Esophagus squamous epithelium (tissue), 5 donors: ENCODE measurements around the gene PHF12. TPM values are rescaled to one million over a fixed set of nuclear protein-coding genes. Genes with fewer than 3 reads are reported as not detected.

Experiments used
- DNase-seq: peaks from one replicate; lab custom pipeline; 2025; lab: John Stamatoyannopoulos, UW
- H3K27ac ChIP-seq, 4 donors: fragments of 200-600 bp; sonication (generic); one replicate each; pipeline ENCODE4 v1.5.1; 2016 to 2019; ENCODE audit warnings: mild to moderate bottlenecking in 1 of 4
- H3K27me3 ChIP-seq, 4 donors: fragments of 200-600 bp; sonication (generic); 1 replicate in 3 of 4; 2 replicates in 1 of 4; pipeline versions ENCODE4 v1.5.1 to v1.6.0; 2017 to 2021; ENCODE audit warnings: antibody characterized with exemption in 1 of 4
- H3K36me3 ChIP-seq, 3 donors: fragments of 200-600 bp; sonication (generic); one replicate each; pipeline ENCODE4 v1.5.1; 2016 to 2019
- H3K4me1 ChIP-seq, 3 donors: fragments of 200-600 bp; sonication (generic); one replicate each; pipeline ENCODE4 v1.5.1; 2017 to 2019
- H3K4me3 ChIP-seq, 4 donors: fragments of 200-600 bp; sonication (generic); 1 replicate in 3 of 4; 2 replicates in 1 of 4; pipeline ENCODE4 v1.5.1; 2016 to 2019; ENCODE audit warnings: mild to moderate bottlenecking in 2 of 4, moderate library complexity in 1 of 4
- H3K9me3 ChIP-seq, 3 donors: fragments of 200-600 bp; sonication (generic); one replicate each; pipeline ENCODE4 v1.5.1; 2016 to 2019
- CTCF ChIP-seq, 6 experiments: fragments of 450-650 bp in 4 of 6; fragments of 200-600 bp in 2 of 6; sonication (generic) in 2 of 6; IDR thresholded peaks; one replicate each; pipeline ENCODE4 v1.5.1; 2016 to 2019; ENCODE audit warnings: antibody characterized with exemption in 6 of 6, mild to moderate bottlenecking in 4 of 6, moderate library complexity in 4 of 6
- POLR2A ChIP-seq, 4 donors: fragments of 450-650 bp; IDR thresholded peaks; one replicate each; pipeline ENCODE4 v1.6.1; 2017; ENCODE audit warnings: antibody characterized with exemption in 4 of 4, mild to moderate bottlenecking in 4 of 4, moderate library complexity in 3 of 4
- WGBS, 2 donors: methylation state at CpG; one replicate each; pipeline ENCODE4 v1.1.5; 2018; 5-methylcytosine and 5-hydroxymethylcytosine counted together
- intact Hi-C: fragments of 100-400 bp; cut with DNase I; formaldehyde crosslinking; loops from one replicate; pipeline ENCODE4 v1.15.0; 2022
- total RNA-seq, 4 donors: library from RNA; depleted of rRNA; stranded (reverse); fragments of >200 nt; gene quantifications; one replicate each; pipeline ENCODE4 v1.1.0, GENCODE V29; 2016
- donor health status: DM: yes; HTN: yes; CAD: no.

The PHF12 gene
- total RNA-seq, 4 donors from 2014 or later = 13.0 to 35.6 (median 18.8) TPM

- intact Hi-C loops = loop anchor here (10.0 kb wide), 1 partner anchor 153 kb away; no protein-coding TSS in a partner anchor
- no peaks in the 10 kb centered on the region for H3K9me3 ChIP-seq
- H3K27ac ChIP-seq = peak overlapping the region in 1 of 4 donors; percentile 44
- 65 to 74% methylated on average over 4 to 5 of the region's 5 CpGs for WGBS, 2 donors
- H3K36me3 ChIP-seq = peaks cover 29 to 98% (median 69%) of the 10 kb centered on the region in 3 donors
- DNase-seq = no peak
- no peaks in the 10 kb centered on the region for H3K27me3 ChIP-seq
- H3K4me1 ChIP-seq = peaks cover 0 to 14% (median 0%) of the 10 kb centered on the region in 3 donors
- TF ChIP-seq POLR2A (IDR thresholded peaks at IDR 0.05) (no peak), CTCF (IDR thresholded peaks at IDR 0.05) (no peak)
- H3K4me3 ChIP-seq = no peak overlapping the region
These were observed 33.9 kb downstream of the PHF12 start for GRCh38 chr17:28917465-28917864.

- WGBS, 2 donors = 68 to 81% methylated on average over 6 to 12 of the region's 12 CpGs
- peaks cover 33 to 98% (median 72%) of the 10 kb centered on the region in 3 donors for H3K36me3 ChIP-seq
- peak overlapping the region in 1 of 4 donors; percentile 44 for H3K27ac ChIP-seq
These were observed 34.3 kb downstream of the PHF12 start for GRCh38 chr17:28917029-28917428.

DNA sequence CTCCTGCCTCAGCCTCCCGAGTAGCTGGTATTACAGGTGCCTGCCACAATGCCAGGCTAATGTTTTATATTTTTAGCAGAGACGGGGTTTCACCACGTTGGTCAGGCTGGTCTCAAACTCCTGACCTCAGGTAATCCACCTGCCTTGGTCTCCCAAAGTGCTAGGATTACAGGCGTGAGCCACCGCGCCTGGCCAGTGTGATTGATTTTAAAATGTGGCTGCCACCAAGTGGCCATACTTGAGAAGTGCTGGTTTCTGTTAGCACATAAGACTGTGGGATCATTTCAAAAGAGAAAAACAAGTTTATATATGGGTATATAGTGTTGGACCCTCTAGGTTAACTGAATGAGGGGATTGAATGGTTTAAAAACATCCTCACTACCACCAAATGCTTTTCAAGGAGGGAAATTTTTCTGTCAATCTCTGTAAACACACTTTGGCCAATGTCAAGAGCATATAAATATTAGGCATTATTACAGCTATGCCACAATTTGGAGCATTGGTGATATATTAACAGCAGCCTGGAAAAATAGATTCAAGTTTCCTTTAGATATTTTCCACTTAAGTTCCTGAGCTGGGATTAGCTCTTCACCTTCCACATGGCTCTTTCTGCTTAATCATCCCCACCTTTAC lies 34.9 kb downstream of the PHF12 start:
- Histone ChIP-seq H3K4me3 (no peak overlapping the region), H3K36me3 (peaks cover 39 to 98% (median 77%) of the 10 kb centered on the region in 3 donors), H3K27me3 (no peaks in the 10 kb centered on the region), H3K9me3 (no peaks in the 10 kb centered on the region), H3K27ac (no peak overlapping the region), H3K4me1 (peaks cover 0 to 14% (median 0%) of the 10 kb centered on the region in 3 donors)
- intact Hi-C loops = loop anchor here (10.0 kb wide), 1 partner anchor 152 kb away; no protein-coding TSS in a partner anchor
- 48 to 55% methylated on average over 6 of the region's 6 CpGs for WGBS, 2 donors
- TF ChIP-seq POLR2A (IDR thresholded peaks at IDR 0.05) (no peak), CTCF (IDR thresholded peaks at IDR 0.05) (peak; percentile 46 to 80 (median 68))
- DNase-seq = no peak

More at GRCh38 chr17:28917029-28917428, 34.3 kb downstream of the PHF12 start:
- Histone ChIP-seq H3K4me1 (peaks cover 0 to 14% (median 0%) of the 10 kb centered on the region in 3 donors), H3K9me3 (no peaks in the 10 kb centered on the region), H3K4me3 (no peak overlapping the region), H3K27me3 (no peaks in the 10 kb centered on the region)
- no peak for DNase-seq
- intact Hi-C loops = loop anchor here (10.0 kb wide), 1 partner anchor 152 kb away; no protein-coding TSS in a partner anchor
- TF ChIP-seq POLR2A (IDR thresholded peaks at IDR 0.05) = no peak
- no peak for TF ChIP-seq CTCF (IDR thresholded peaks at IDR 0.05)

DNA sequence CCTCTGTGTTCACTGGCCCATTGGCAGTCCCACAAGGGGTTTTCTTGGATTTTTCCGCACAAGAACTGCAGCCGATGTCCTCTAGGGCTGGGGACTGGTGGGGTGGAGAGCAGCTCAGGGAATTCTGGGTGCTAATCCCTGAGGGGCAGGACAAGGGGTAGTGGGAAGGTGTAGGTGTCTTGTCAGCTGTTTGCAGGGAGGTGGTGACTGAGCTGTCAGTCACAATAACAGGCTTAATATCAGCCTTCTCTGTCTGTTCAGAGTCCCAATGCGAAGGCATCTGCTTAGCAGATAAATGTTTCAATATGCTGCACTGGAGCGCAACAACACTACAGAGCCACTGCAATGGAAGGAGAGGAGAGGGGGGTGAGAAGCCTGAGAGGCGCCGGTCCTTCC lies 38.4 kb downstream of the PHF12 start:
- TF ChIP-seq CTCF (IDR thresholded peaks at IDR 0.05) = no peak
- no peak for TF ChIP-seq POLR2A (IDR thresholded peaks at IDR 0.05)
- H3K9me3 ChIP-seq = no peaks in the 10 kb centered on the region
- H3K36me3 ChIP-seq = peaks cover 39 to 98% (median 68%) of the 10 kb centered on the region in 3 donors
- H3K4me3 ChIP-seq = no peak overlapping the region
- H3K27ac ChIP-seq = peak overlapping the region in 1 of 4 donors; percentile 35
- DNase-seq = no peak
- 92 to 97% methylated on average over 2 to 4 of the region's 6 CpGs for WGBS, 2 donors
- H3K4me1 ChIP-seq = peaks cover 12 to 30% (median 15%) of the 10 kb centered on the region in 3 donors
- no peaks in the 10 kb centered on the region for H3K27me3 ChIP-seq
- intact Hi-C loops = loop anchor here (10.0 kb wide), 1 partner anchor 148 kb away; no protein-coding TSS in a partner anchor
